Activated CD4-positive, alpha-beta T cell treated with anti-CD3 and anti-CD28 coated beads, Interleukin-2, amount 10 ng/mL, durations not matched to agents 24 days and 14 days (primary cell): ENCODE measurements around the gene LCN10. TPM values are rescaled to one million over a fixed set of nuclear protein-coding genes. Genes with fewer than 3 reads are reported as not detected.
"Not testable (repeated sequence)": the region's sequence is repeated elsewhere in the genome, so short reads cannot be mapped to it uniquely, and the experiment has no call there.

Source experiments
- DNase-seq: peaks from one replicate; pipeline ENCODE4 v3.0.0; 2022
- H3K27ac Mint-ChIP-seq: one replicate; pipeline ENCODE4 v1.8.0; 2022; ENCODE audit warnings: mild to moderate bottlenecking, mixed read lengths
- H3K27me3 Mint-ChIP-seq: one replicate; pipeline ENCODE4 v1.8.0; 2022; ENCODE audit warnings: mixed read lengths
- H3K36me3 Mint-ChIP-seq: one replicate; pipeline ENCODE4 v1.8.0; 2022; ENCODE audit warnings: low read depth, mild to moderate bottlenecking, mixed read lengths
- H3K4me1 Mint-ChIP-seq: one replicate; pipeline ENCODE4 v1.8.0; 2021; ENCODE audit warnings: mixed read lengths
- H3K4me3 Mint-ChIP-seq: one replicate; pipeline ENCODE4 v1.8.0; 2022; ENCODE audit warnings: mild to moderate bottlenecking, moderate library complexity, mixed read lengths
- H3K9me3 Mint-ChIP-seq: one replicate; pipeline ENCODE4 v1.8.0; 2021; ENCODE audit warnings: mixed read lengths
- intact Hi-C: fragments of 100-400 bp; cut with micrococcal nuclease; formaldehyde crosslinking; loops from one replicate; pipeline ENCODE4 v1.15.1; 2023
- total RNA-seq: library from RNA; stranded (reverse); gene quantifications from 2 replicates; pipeline ENCODE4 v1.2.3, GENCODE V29; 2022

Gene LCN10
- total RNA-seq, 1 donor from 2014 or later = 1.7 TPM

DNA sequence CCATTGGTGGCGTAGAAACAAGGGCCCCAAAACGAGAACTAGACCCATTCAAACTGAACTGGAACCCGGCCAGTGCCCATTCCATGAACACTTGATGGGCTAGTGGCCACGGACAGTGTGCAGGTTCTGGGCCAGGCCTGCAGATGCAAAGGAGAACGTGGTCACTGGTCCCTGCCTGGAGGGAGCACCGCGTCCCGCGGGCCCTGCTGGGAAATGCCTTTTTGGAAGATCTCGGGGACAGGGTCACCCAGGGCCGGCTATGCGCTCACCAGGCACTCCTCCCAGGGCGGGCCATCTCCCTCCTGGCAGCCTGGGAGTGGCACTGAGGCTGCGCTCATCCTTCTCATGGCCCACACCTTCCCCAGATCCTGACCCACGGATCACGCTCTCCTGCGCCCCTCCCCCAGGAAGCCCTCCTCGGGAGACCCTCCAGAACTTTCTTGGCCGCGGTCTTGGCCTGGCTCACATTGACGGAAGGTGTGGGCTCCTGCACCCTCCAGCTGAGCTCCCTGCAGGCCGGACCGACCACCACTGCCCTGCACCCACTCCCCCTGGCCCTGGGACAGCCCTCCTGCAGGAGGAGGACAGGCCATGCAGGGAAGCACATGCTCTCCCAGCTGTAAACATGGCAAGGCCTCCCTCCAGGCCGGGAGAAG is 33.2 kb downstream of the LCN10 start:
- no peaks in the 10 kb centered on the region for H3K9me3 Mint-ChIP-seq
- no peak for DNase-seq
- peaks cover 38% of the 10 kb centered on the region for H3K27me3 Mint-ChIP-seq
- no peak overlapping the region for H3K27ac Mint-ChIP-seq
- intact Hi-C loops = no loop called here
- H3K36me3 Mint-ChIP-seq = no peaks in the 10 kb centered on the region
- H3K4me3 Mint-ChIP-seq = no peak overlapping the region
- H3K4me1 Mint-ChIP-seq = peaks cover 2% of the 10 kb centered on the region

DNA sequence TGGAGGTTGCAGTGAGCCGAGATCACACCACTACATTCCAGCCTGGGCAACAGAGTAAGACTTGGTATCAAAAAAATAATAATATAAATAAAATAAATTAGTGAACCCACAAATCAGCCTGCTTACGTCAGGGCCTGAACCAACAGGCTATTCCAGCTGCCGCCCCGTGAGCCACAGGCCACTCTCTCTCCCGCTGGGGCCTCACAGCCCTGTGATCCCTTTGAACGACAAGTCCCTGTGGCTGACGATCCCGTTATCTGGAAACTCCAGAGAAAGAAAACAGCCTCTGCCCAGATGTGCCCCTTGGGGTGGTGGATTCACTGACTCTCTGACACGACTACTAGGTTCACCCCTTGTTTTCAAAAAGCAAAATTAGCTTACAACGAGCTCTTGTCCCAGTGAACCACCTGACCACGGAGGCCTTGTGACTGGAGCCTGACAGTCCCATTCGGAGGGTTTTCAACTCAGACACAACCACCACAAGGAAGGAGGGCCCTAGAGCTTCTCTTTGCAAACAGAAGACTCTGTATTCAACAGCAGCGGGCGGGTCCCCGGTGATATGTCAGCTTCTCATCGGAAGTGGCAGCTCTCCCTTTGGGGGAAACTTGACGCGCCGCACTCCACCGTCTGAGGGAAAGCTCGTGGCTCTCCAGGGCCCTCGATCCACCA is 34.8 kb downstream of the LCN10 start:
- DNase-seq = no peak
- intact Hi-C loops = no loop called here
- Mint-ChIP-seq H3K27ac (no peak overlapping the region), H3K9me3 (no peaks in the 10 kb centered on the region), H3K36me3 (no peaks in the 10 kb centered on the region), H3K4me1 (peaks cover 2% of the 10 kb centered on the region), H3K27me3 (peaks cover 32% of the 10 kb centered on the region), H3K4me3 (no peak overlapping the region)

DNA sequence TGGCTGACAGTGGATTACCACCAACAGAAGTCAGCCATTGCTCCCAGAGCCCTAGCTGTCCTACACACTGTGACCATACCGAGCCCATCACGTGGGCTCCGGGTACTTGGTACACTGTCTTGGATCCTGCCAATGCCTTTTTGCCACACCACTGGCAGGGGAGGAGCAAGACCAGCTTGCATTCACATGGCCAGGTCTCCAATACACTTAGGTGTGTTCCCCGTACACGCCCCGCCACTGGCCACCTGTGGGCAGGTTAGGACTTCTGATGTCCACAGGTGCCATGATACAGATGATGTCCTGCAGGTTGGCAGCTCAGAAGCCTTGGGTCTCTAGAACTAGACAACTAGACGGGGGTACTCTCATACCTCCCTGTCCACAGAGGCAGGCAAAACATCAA is 35.7 kb downstream of the LCN10 start:
- Mint-ChIP-seq H3K27me3 (peaks cover 32% of the 10 kb centered on the region), H3K4me1 (peaks cover 4% of the 10 kb centered on the region), H3K36me3 (no peaks in the 10 kb centered on the region), H3K4me3 (no peak overlapping the region), H3K9me3 (no peaks in the 10 kb centered on the region), H3K27ac (no peak overlapping the region)
- DNase-seq = no peak
- intact Hi-C loops = no loop called here

DNA sequence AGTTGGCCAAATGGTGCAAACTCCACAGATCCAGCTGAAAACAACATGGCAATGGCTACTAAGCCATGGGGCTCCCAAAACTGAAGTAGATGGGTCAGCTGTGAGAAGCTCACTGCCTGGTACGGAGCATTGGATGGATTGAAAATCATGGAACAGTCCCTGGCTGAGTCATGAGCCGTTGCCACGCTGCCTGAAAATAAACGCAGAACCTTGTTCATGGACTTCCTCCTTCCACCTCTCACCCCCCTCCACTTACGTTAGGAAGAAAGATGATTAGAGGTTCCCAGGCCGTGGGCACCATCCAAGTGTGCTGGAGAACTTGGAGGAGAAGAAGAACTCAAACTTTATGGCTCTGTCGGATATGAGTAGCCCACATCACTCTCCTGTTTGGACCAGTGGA is 37.2 kb downstream of the LCN10 start:
- no peaks in the 10 kb centered on the region for H3K36me3 Mint-ChIP-seq
- no peaks in the 10 kb centered on the region for H3K9me3 Mint-ChIP-seq
- intact Hi-C loops = no loop called here
- H3K4me3 Mint-ChIP-seq = no peak overlapping the region
- peaks cover 13% of the 10 kb centered on the region for H3K4me1 Mint-ChIP-seq
- H3K27ac Mint-ChIP-seq = no peak overlapping the region
- no peak for DNase-seq
- peaks cover 24% of the 10 kb centered on the region for H3K27me3 Mint-ChIP-seq

DNA sequence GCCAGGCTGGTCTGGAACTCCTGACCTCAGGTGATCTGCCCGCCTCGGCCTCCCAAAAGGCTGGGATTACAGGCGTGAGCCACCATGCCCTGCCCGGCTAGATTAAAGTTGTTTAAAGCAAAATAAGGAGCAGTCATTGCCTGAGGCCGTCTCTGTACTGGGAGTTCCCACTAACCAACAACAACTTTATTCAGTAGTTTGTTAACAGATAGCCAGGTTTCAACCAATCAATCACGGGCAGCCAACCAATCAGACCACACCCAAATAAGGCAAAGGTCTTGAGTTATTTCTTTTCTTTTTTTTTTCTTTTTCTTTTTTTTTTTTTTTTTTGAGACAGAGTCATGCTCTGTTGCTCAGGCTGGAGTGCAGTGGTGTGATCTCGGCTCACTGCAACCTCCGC is 38.0 kb downstream of the LCN10 start:
- DNase-seq, H3K9me3 Mint-ChIP-seq, H3K36me3 Mint-ChIP-seq, H3K4me3 Mint-ChIP-seq, intact Hi-C loops, H3K27ac Mint-ChIP-seq: not testable (repeated sequence)
- peaks cover 17% of the 10 kb centered on the region for H3K4me1 Mint-ChIP-seq
- peaks cover 20% of the 10 kb centered on the region for H3K27me3 Mint-ChIP-seq

DNA sequence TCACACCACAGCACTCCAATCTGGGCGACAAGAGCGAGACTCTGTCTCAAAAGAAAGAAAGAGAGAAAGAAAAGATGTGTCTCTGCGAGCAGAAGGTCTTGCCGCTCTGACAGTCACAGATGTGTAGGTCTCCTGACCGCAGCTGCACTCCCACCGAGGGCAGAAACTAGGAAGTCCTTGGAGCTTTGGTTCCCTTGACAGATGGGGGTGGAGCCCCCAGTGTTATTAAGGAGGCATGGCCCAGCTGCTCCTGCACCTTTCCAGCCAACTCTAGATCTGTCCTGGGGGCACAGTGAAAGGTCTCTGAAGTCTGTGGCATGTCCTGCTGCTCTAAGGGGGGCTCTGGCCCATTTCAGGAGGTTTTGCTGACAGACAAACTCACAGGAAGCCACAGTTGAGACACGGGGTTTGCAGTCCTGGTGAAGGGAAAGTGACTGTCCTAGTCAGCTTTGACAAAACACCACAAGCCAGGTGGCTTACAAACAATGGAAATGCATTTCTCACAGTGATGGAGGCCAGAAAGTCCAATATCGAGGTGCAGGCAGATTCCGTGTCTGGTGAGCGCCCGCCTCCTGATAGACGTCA is 39.4 kb downstream of the LCN10 start:
- Mint-ChIP-seq H3K4me1 (peaks cover 17% of the 10 kb centered on the region), H3K9me3 (no peaks in the 10 kb centered on the region), H3K4me3 (no peak overlapping the region), H3K27ac (no peak overlapping the region), H3K36me3 (no peaks in the 10 kb centered on the region), H3K27me3 (peaks cover 20% of the 10 kb centered on the region)
- intact Hi-C loops = no loop called here
- DNase-seq = no peak

DNA sequence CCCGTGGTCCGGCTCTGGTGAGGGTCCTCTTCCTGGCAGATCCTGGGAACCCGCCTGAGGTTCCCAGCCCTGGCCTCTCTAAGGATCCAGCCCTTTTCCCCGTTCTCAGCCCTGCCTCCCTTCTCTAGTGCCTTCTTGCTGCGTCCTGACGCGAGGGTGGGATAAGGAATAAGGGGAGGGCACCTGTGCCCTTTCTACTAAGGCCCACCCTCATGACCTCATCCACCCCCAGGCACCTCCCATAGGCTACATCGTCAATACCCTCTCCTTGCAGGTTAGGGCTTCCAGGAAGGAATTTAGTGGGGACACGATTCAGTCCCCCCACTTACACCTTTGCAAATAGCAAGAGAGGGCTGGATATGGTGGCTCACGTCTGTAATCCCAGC is 41.1 kb downstream of the LCN10 start:
- peaks cover 17% of the 10 kb centered on the region for H3K4me1 Mint-ChIP-seq
- intact Hi-C loops = loop anchor here (1.0 kb wide), 2 partner anchors 14 to 27 kb away; partner anchors contain the start of gene AGPAT2
- no peaks in the 10 kb centered on the region for H3K9me3 Mint-ChIP-seq
- H3K4me3 Mint-ChIP-seq = peak overlapping the region; percentile 87
- peaks cover 20% of the 10 kb centered on the region for H3K27me3 Mint-ChIP-seq
- no peaks in the 10 kb centered on the region for H3K36me3 Mint-ChIP-seq
- peak overlapping the region; percentile 98 for H3K27ac Mint-ChIP-seq
- no peak for DNase-seq

DNA sequence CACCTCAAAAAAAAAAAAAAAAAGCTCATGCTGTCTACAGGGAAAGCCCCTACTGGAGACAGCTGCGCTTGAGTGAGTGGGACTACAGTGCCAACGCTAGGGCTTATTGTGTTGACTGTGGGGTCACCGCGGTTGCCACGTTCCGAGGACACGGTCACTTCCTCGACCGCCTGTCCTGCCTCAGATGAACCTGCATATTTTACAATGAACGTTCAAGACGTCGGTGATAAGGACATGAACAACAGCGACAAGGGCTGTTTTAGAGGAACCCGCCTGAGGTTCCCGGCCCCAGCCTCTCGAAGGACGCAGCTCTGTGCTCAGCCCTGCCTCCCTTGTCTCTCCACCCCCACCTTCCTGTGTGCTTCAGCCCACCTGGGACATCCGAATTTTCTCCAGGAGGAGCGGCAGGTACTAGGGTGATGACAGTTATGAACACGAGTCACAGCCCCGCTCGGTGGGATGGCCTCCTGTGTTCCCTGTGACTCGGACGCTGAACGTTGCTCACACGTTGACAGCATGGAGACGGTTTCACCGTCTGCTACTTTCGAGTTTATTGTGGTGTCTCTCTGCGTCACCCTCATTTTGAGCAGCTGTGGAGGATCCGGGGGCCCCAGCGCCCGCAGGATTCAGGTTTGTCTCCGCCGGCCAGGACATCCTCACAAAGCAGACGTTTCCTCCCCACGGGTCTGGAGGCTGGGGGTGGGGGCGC is 41.6 kb downstream of the LCN10 start:
- Mint-ChIP-seq H3K9me3 (no peaks in the 10 kb centered on the region), H3K27ac (peak overlapping the region; percentile 98), H3K27me3 (peaks cover 20% of the 10 kb centered on the region), H3K4me3 (peak overlapping the region; percentile 87), H3K4me1 (peaks cover 17% of the 10 kb centered on the region), H3K36me3 (no peaks in the 10 kb centered on the region)
- intact Hi-C loops = loop anchor here (1.0 kb wide), 2 partner anchors 14 to 27 kb away; partner anchors contain the start of gene AGPAT2
- peak; percentile 88 for DNase-seq

DNA sequence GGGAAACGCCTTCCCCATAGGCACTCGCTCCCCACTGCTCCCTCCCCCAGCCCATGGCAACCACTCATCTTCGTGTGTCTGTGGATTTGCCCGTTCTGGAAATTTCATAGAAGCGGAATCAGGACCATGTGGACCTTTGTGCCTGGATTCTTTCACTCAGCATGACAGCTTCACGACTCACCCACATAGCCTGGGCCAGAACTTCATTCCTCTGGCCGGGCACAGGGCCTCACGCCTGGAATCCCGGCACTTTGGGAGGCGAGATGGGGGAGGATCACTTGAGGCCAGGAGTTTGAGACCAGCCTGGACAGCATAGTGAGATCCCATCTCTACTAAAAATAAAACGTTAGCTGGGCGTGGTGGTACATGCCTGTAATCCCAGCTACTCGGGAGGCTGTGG is 42.4 kb downstream of the LCN10 start:
- H3K4me1 Mint-ChIP-seq = peaks cover 17% of the 10 kb centered on the region
- H3K27ac Mint-ChIP-seq = peak overlapping the region; percentile 58
- intact Hi-C loops = no loop called here
- H3K4me3 Mint-ChIP-seq = peak overlapping the region; percentile 87
- H3K9me3 Mint-ChIP-seq = no peaks in the 10 kb centered on the region
- peaks cover 12% of the 10 kb centered on the region for H3K27me3 Mint-ChIP-seq
- H3K36me3 Mint-ChIP-seq = no peaks in the 10 kb centered on the region
- DNase-seq = no peak

DNA sequence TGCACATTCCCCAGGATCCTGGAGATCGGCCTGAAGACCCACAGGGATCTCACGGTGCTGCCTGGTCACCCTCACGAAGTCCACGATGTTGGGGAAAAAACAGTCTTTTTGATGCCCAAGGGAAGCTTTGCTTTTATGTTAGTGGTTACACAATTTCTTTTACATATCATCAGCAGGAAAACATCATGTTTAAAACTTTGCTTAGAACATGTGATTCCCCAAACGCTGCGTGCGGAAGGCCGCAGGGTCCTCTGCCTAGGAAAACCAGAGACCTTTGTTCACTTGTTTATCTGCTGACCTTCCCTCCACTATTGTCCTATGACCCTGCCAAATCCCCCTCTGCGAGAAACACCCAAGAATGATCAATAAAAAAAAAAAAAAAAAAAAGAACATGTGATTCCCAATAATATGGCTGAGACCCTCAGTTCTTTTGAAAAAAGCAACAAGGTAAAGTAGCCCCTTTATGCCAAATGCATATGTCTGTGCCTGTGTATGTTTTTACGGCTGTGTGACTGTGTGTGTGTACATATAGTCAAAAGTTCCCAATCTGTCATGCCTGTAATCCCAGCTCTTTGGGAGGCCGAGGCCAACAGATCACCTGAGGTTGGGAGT is 44.0 kb downstream of the LCN10 start:
- Mint-ChIP-seq H3K4me1 (peaks cover 17% of the 10 kb centered on the region), H3K27ac (no peak overlapping the region), H3K27me3 (peaks cover 8% of the 10 kb centered on the region), H3K9me3 (no peaks in the 10 kb centered on the region), H3K4me3 (no peak overlapping the region), H3K36me3 (no peaks in the 10 kb centered on the region)
- no peak for DNase-seq
- intact Hi-C loops = no loop called here

DNA sequence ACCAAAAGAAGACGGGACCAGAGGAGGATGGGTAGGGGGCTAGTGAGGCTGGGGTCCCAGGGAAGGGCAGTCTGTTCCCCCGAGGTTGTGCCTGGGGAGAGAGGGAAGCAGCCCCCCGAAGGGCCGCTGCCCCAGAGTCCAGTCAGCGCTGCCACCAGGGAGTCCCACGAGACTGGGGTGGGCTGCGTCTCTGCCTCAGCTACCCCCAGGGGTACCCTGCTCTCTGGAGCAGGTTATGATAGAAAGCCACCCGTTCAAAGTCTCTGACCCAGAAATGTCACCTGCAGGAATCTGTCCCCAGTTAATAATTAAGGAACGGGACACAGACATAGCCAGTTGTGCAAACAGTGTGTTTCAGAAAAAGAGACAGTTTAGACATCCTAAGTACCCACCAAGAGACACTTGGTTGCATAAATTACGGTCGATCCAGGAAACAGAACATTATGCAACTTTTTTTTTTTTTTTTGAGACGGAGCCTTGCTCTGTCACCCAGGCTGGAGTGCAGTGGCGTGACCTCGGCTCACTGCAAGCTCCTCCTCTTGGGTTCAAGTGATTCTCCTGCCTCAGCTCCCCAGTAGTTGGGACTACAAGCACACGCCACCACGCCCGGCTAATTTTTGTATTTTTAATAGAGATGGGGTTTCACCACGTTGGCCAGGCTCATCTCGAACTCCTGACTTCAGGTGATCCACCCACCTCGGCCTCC is 44.8 kb downstream of the LCN10 start:
- Mint-ChIP-seq H3K27ac (no peak overlapping the region), H3K9me3 (no peaks in the 10 kb centered on the region), H3K4me1 (peaks cover 17% of the 10 kb centered on the region), H3K36me3 (no peaks in the 10 kb centered on the region), H3K27me3 (peaks cover 8% of the 10 kb centered on the region), H3K4me3 (no peak overlapping the region)
- intact Hi-C loops = no loop called here
- DNase-seq = no peak

DNA sequence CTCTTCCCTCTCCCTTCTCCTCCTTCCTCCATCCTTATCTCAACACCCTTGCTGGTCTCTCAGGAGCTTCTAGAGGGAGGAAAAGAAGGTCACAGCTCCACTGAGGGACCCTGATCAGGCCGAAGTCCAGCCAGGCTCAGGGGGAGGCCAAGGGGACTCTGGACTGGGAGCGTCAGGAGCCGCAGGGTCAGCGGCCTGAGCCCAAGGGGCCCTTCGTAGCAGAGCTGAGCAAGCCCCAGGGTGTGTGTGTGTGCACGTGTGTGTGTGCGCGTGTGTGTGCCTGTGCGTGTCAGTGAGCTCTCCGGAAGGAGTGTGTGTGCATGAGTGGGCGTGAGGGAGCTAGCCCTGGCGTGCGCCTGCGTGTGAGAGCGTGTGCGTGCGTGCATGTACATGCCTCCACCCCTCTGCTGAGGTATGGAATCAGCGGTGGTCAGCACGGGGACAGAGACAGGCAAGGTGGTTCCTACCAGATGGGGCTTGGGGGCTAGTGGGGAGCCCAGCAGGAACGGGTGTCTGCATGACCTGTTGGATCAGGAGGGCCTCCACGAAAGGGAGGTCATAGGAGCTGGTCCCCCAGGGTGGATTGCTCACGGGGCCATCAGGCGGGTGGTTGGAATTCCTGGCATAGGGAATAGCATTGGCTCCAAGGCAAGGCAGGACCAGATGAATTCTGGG is 45.5 kb downstream of the LCN10 start:
- Mint-ChIP-seq H3K27ac (no peak overlapping the region), H3K9me3 (no peaks in the 10 kb centered on the region), H3K27me3 (peaks cover 8% of the 10 kb centered on the region), H3K36me3 (no peaks in the 10 kb centered on the region), H3K4me3 (no peak overlapping the region), H3K4me1 (peaks cover 17% of the 10 kb centered on the region)
- DNase-seq = no peak
- intact Hi-C loops = no loop called here

DNA sequence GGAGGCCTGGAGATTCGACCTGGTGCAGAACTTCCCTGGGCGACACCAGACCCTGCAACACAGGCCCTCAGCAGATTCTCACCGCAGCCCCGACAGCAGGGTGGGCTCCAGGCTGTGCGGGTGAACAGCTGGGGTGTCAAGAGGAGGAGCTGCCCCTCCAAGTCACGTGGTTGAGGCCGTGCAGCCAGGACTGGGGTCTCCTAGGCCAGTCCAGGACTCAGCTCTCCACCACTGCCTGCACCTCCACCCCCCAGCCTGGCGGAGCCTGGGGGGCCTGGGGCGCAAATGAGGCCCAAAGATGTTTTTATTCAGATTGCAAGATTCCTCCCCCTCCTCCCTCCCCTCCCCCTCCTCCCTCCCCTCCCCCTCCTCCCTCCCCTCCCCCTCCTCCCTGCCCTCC is 46.2 kb downstream of the LCN10 start:
- Mint-ChIP-seq H3K27me3 (peaks cover 8% of the 10 kb centered on the region), H3K4me1 (peaks cover 11% of the 10 kb centered on the region), H3K9me3 (no peaks in the 10 kb centered on the region), H3K27ac (no peak overlapping the region), H3K36me3 (no peaks in the 10 kb centered on the region), H3K4me3 (no peak overlapping the region)
- intact Hi-C loops = no loop called here
- no peak for DNase-seq
